Upper lobe of right lung (tissue), 1 donor: ENCODE measurements around the gene SCAPER. TPM values are rescaled to one million over a fixed set of nuclear protein-coding genes. Genes with fewer than 3 reads are reported as not detected.

ENCODE experiments used
- ATAC-seq: fragments of 200-7000 bp; cut with Tn5 transposase; one replicate; pipeline ENCODE4 v1.9.1; 2020; ENCODE audit warnings: mild to moderate bottlenecking, moderate library complexity
- DNase-seq: peaks from one replicate; pipeline ENCODE4 v3.0.0-alpha.2; 2020
- H3K27ac ChIP-seq: fragments of 200-600 bp; one replicate; pipeline ENCODE4 v1.8.0; 2022
- H3K27me3 ChIP-seq: fragments of 200-600 bp; one replicate; pipeline ENCODE4 v1.8.0; 2022; ENCODE audit warnings: mild to moderate bottlenecking
- H3K36me3 ChIP-seq: fragments of 200-600 bp; one replicate; pipeline ENCODE4 v1.8.0; 2022
- H3K4me1 ChIP-seq: fragments of 200-600 bp; one replicate; pipeline ENCODE4 v1.8.0; 2022
- H3K4me3 ChIP-seq: fragments of 200-600 bp; one replicate; pipeline ENCODE4 v1.8.0; 2022; ENCODE audit warnings: mild to moderate bottlenecking
- H3K9me3 ChIP-seq: fragments of 200-600 bp; one replicate; pipeline ENCODE4 v1.8.0; 2022
- CTCF ChIP-seq: fragments of 200-600 bp; IDR thresholded peaks from one replicate; pipeline ENCODE4 v1.8.0; 2022; ENCODE audit warnings: antibody characterized with exemption
- intact Hi-C: fragments of 100-400 bp; cut with DNase I; formaldehyde crosslinking; loops from one replicate; pipeline ENCODE4 v1.11.0; 2022
- total RNA-seq: library from RNA; stranded (reverse); fragmentation: NEBNext Ultra II Directional; extraction: Animal tissue kit (Norgen Biotek cat#: 25700); gene quantifications from one replicate; pipeline ENCODE4 v1.2.1, GENCODE V29; 2021
- donor health status: DM: no; HTN: yes; CAD: no; lungs with severe emphysema.

Gene SCAPER
- total RNA-seq, 1 donor from 2014 or later, result 44.3 TPM

GRCh38 chr15:76334438-76335306, 570.5 kb downstream of the SCAPER start:
- DNase-seq (no peak), ATAC-seq (no peak)
- Histone ChIP-seq H3K27me3 (peaks cover 76% of the 10 kb centered on the region), H3K9me3 (no peaks in the 10 kb centered on the region), H3K4me1 (peaks cover 13% of the 10 kb centered on the region), H3K27ac (no peak overlapping the region), H3K4me3 (no peak overlapping the region), H3K36me3 (no peaks in the 10 kb centered on the region)
- no peak for TF ChIP-seq CTCF
- intact Hi-C loops, result no loop called here

- ATAC-seq (peak; percentile 3), DNase-seq (no peak)
- Histone ChIP-seq H3K36me3 (no peaks in the 10 kb centered on the region), H3K4me1 (peaks cover 12% of the 10 kb centered on the region), H3K4me3 (no peak overlapping the region), H3K9me3 (no peaks in the 10 kb centered on the region), H3K27me3 (peaks cover 70% of the 10 kb centered on the region), H3K27ac (no peak overlapping the region)
- TF ChIP-seq CTCF, result no peak
- intact Hi-C loops, result no loop called here
Measured at GRCh38 chr15:76333720-76334437, 571.3 kb downstream of the SCAPER start.

GRCh38 chr15:76333309-76333708, 571.8 kb downstream of the SCAPER start:
- peaks cover 12% of the 10 kb centered on the region for H3K4me1 ChIP-seq
- no peak for ATAC-seq
- no peak overlapping the region for H3K4me3 ChIP-seq

GRCh38 chr15:76332796-76333195, 572.3 kb downstream of the SCAPER start:
- H3K27ac ChIP-seq, result no peak overlapping the region
- DNase-seq (no peak), ATAC-seq (no peak)
- no peaks in the 10 kb centered on the region for H3K9me3 ChIP-seq
- H3K4me3 ChIP-seq, result no peak overlapping the region
- H3K27me3 ChIP-seq, result peaks cover 59% of the 10 kb centered on the region
- no peaks in the 10 kb centered on the region for H3K36me3 ChIP-seq
- intact Hi-C loops, result no loop called here
- peaks cover 12% of the 10 kb centered on the region for H3K4me1 ChIP-seq
- no peak for TF ChIP-seq CTCF

More at GRCh38 chr15:76333309-76333708, 571.8 kb downstream of the SCAPER start:
- Histone ChIP-seq H3K36me3 (no peaks in the 10 kb centered on the region), H3K27me3 (peaks cover 64% of the 10 kb centered on the region), H3K27ac (no peak overlapping the region), H3K9me3 (no peaks in the 10 kb centered on the region)
- TF ChIP-seq CTCF, result no peak
- DNase-seq, result no peak
- intact Hi-C loops, result no loop called here

GRCh38 chr15:76330080-76330680, 575.0 kb downstream of the SCAPER start:
- ATAC-seq (peak; percentile 89), DNase-seq (no peak)
- TF ChIP-seq CTCF, result peak; percentile 60
- Histone ChIP-seq H3K27me3 (peaks cover 44% of the 10 kb centered on the region), H3K4me3 (no peak overlapping the region), H3K4me1 (no peaks in the 10 kb centered on the region), H3K36me3 (no peaks in the 10 kb centered on the region), H3K9me3 (no peaks in the 10 kb centered on the region), H3K27ac (no peak overlapping the region)
- intact Hi-C loops, result no loop called here
